Spleen (tissue), 7 donors: ENCODE results near the gene LRRC45.

Source experiments
- POLR2A ChIP-seq, 3 donors: fragments of 450-650 bp; IDR thresholded peaks; one replicate each; pipeline ENCODE4 v1.5.1; 2017; ENCODE audit warnings: antibody characterized with exemption in 3 of 3, mild to moderate bottlenecking in 1 of 3
- POLR2AphosphoS5 ChIP-seq, 3 donors: sonication (generic); formaldehyde crosslinking; IDR thresholded peaks; one replicate each; pipeline ENCODE4 v1.5.1; 2017; ENCODE audit warnings: antibody characterized with exemption in 3 of 3
- TF ChIP-seq, protein P1 (sequence below), 11 experiments: fragments of 200-600 bp in 7 of 11; fragments of 450-650 bp in 4 of 11; sonication (generic) in 4 of 11; IDR thresholded peaks in 8 of 11; conservative IDR thresholded peaks in 3 of 11; 1 replicate in 7 of 11; 2 replicates in 4 of 11; pipeline versions ENCODE4 v1.4.0 to v1.8.0; 2016 to 2021; ENCODE audit warnings: antibody characterized with exemption in 11 of 11, inconsistent platforms in 4 of 11, mild to moderate bottlenecking in 1 of 11
- donor health status: DM: no; HTN: no; CAD: no; lungs with moderate emphysema.
- donor health status: DM: no; HTN: no; CAD: no.
- donor health status: DM: no; HTN: no; CAD: no.

- TF ChIP-seq, protein P1, sequence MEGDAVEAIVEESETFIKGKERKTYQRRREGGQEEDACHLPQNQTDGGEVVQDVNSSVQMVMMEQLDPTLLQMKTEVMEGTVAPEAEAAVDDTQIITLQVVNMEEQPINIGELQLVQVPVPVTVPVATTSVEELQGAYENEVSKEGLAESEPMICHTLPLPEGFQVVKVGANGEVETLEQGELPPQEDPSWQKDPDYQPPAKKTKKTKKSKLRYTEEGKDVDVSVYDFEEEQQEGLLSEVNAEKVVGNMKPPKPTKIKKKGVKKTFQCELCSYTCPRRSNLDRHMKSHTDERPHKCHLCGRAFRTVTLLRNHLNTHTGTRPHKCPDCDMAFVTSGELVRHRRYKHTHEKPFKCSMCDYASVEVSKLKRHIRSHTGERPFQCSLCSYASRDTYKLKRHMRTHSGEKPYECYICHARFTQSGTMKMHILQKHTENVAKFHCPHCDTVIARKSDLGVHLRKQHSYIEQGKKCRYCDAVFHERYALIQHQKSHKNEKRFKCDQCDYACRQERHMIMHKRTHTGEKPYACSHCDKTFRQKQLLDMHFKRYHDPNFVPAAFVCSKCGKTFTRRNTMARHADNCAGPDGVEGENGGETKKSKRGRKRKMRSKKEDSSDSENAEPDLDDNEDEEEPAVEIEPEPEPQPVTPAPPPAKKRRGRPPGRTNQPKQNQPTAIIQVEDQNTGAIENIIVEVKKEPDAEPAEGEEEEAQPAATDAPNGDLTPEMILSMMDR (IDR thresholded peaks at IDR 0.05 in 8 of 11, conservative IDR thresholded peaks at IDR 0.05 in 3 of 11): no peak
- TF ChIP-seq POLR2A (IDR thresholded peaks at IDR 0.05) (no peak), POLR2AphosphoS5 (IDR thresholded peaks at IDR 0.05) (no peak)
These were observed 10.3 kb upstream of the LRRC45 start for GRCh38 chr17:82012640-82013295.
